Measurements from ENCODE around the gene ADAMTSL3.
A peak's percentile ranks its signal among the peaks of the same experiment; 100 is the strongest.

DNA sequence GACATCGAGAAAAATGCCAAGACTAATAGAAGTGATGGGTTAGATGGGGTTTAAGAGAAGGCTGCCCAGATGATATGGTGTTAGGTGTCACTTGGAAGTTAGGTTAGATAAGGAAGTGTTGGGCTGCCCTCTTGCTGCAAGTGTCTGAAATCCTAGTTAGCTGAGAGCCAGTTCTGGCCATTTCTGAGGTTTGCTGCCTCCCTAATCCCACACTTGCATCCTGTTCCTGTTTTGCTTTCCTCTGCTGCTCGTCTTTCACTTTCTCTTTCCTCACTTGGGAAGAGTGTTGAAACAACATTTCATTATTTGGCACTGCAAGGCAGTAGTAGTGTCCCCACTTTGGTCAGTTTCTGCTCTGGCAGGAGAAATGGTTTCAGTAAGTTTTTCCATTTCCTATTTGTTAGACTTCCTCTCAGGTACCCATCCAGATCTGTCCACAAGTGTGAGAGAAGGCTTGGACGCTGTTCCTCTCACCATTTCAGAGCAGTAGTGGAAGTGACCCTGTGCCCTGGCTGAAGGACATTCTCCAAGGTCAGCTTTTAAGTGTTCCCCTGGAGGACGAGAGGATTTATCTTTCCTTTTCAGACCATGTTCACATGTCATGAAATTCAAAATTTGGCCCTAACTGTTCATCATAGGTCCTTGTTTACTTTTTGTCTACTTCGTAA lies 93.3 kb downstream of the ADAMTSL3 start:
- TF ChIP-seq, protein P1, sequence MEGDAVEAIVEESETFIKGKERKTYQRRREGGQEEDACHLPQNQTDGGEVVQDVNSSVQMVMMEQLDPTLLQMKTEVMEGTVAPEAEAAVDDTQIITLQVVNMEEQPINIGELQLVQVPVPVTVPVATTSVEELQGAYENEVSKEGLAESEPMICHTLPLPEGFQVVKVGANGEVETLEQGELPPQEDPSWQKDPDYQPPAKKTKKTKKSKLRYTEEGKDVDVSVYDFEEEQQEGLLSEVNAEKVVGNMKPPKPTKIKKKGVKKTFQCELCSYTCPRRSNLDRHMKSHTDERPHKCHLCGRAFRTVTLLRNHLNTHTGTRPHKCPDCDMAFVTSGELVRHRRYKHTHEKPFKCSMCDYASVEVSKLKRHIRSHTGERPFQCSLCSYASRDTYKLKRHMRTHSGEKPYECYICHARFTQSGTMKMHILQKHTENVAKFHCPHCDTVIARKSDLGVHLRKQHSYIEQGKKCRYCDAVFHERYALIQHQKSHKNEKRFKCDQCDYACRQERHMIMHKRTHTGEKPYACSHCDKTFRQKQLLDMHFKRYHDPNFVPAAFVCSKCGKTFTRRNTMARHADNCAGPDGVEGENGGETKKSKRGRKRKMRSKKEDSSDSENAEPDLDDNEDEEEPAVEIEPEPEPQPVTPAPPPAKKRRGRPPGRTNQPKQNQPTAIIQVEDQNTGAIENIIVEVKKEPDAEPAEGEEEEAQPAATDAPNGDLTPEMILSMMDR (IDR thresholded peaks at IDR 0.05), result peak; percentile 42 to 68 (median 50)
- TF ChIP-seq POLR2A (IDR thresholded peaks at IDR 0.05), result no peak
